Measurements from ENCODE around the gene ZNF467. TPM values are rescaled to one million over a fixed set of nuclear protein-coding genes. Genes with fewer than 3 reads are reported as not detected.

Gene ZNF467
- total and polyA plus RNA-seq, 2 donors (not counting 3 experiments of a cell fraction or from before 2014, with no cell fraction given) = 4.2 to 8.9 TPM

DNA sequence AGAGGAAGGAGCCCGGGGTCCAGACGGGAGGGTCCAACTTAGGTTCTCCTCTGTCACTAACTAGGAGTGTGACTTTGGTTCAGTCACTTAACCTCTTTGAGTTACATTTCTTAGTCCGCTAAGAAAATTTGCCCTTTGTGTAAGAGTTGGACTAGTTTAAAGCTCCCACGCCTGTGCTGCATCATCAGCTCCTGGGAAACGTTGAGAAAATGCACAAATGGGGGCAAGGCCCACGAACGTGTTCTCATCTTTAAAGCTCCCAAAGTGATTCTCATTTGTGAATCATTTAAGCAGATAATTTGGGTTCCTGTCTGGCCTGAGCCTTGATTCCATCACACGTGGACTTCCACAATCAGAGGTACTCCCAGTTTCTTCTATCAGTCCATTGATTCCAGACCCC is 6.3 kb downstream of the ZNF467 start:
- TF ChIP-seq POLR2A (IDR thresholded peaks at IDR 0.05; ENCODE audit: low read depth, low read length) = no peak
- TF ChIP-seq FOS (IDR thresholded peaks at IDR 0.05; ENCODE audit: borderline replicate concordance, insufficient read depth, low read length) = no peak
- TF ChIP-seq JUN (IDR thresholded peaks at IDR 0.05; ENCODE audit: borderline replicate concordance, insufficient read depth, insufficient read length, low read depth) = no peak
- TF ChIP-seq, protein P1, sequence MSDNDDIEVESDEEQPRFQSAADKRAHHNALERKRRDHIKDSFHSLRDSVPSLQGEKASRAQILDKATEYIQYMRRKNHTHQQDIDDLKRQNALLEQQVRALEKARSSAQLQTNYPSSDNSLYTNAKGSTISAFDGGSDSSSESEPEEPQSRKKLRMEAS (IDR thresholded peaks at IDR 0.05; ENCODE audit: insufficient read depth, insufficient read length) = no peak
- no peak for TF ChIP-seq GATA2 (IDR thresholded peaks at IDR 0.05; ENCODE audit: insufficient read depth, insufficient read length, low read depth, low read length)
- TF ChIP-seq MYC (IDR thresholded peaks at IDR 0.05; ENCODE audit: low read depth, low read length) = no peak
- no peak for TF ChIP-seq EZH2 (IDR thresholded peaks at IDR 0.05; ENCODE audit: borderline replicate concordance, low read depth, low read length, severe bottlenecking)
- intact Hi-C loops (cut with micrococcal nuclease) (no loop called here), dilution Hi-C loops (cut with MboI; ENCODE audit: extremely low pct_ligation_motif_present, low sequenced_read_pairs) (no loop called here)
- Histone ChIP-seq H3K4me1 (ENCODE audit: control insufficient read depth, extremely low read depth, insufficient read depth, low read length) (peaks cover 2% of the 10 kb centered on the region), H3K27me3 (ENCODE audit: control insufficient read depth in 2 of 2, insufficient read depth in 2 of 2, low read length in 2 of 2) (no peaks in the 10 kb centered on the region), H3K9me1 (replicated peaks; ENCODE audit: control insufficient read depth, extremely low read depth, insufficient read depth, low read length) (no peaks in the 10 kb centered on the region), H3K79me2 (ENCODE audit: control insufficient read depth, insufficient read depth, low read length) (no peaks in the 10 kb centered on the region), H3K27ac (ENCODE audit: insufficient read depth, low read depth, low read length) (no peak overlapping the region), H3K4me2 (ENCODE audit: insufficient read depth, low read length) (no peak overlapping the region), H4K20me1 (replicated peaks; ENCODE audit: control insufficient read depth, extremely low read depth, insufficient read depth, low read length) (no peaks in the 10 kb centered on the region), H3K36me3 (ENCODE audit: control insufficient read depth in 2 of 2, extremely low read depth in 1 of 2, insufficient read depth in 2 of 2, low read length in 2 of 2) (peaks cover 0 to 11% of the 10 kb centered on the region in 2 experiments), H3K9me3 (replicated peaks; ENCODE audit: control insufficient read depth, insufficient read depth, low read length) (no peaks in the 10 kb centered on the region), H3K4me3 (replicated peaks in 1 of 3; ENCODE audit: insufficient read depth in 1 of 3, low read depth in 1 of 3, low read length in 3 of 3) (no peak overlapping the region), H2AFZ (ENCODE audit: low read depth, low read length) (no peak overlapping the region), H3K9ac (replicated peaks; ENCODE audit: extremely low read depth, insufficient read depth, low read length) (no peak overlapping the region)
- BruUV-seq (replicated peaks) = no TSS peak
- FAIRE-seq = no peak
- ChIA-PET CTCF (interaction anchor here (0.9 to 1.7 kb wide), 3 partner anchors 11 to 25 kb away, joined by 3 to 9 read pairs (median 3); no protein-coding TSS in a partner anchor), POLR2A (interaction anchor here (0.6 kb wide), 1 partner anchor 8 kb away, joined by 6 read pairs; no protein-coding TSS in a partner anchor)
- DNase-seq (ENCODE audit: low read depth, low spot score) = no peak

DNA sequence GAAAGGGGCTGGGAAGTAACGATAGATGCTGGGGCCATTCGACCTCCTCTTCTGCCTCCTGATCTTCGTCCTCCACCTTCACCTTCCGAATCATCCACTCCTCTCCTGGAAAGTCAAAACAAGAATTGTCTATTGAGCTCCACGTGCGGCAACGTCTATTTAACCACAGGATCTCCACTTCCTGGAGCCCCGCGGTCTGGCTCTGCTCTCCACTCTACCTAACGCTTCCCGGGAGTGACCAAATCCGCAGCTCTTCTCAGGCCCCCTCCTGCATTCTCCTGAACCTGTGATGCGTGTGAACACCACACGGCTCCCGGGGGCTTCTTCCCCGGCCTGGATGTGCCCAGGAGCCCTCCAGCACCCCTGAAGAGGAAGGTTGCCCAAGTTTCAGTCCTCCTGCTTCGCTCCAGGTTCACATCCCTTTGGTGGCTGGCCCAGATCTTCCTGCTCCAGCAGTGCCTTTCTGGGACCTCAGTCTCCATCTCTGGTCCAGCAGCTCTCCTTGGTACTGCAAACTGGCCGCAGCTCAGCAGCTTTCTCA is 7.2 kb downstream of the ZNF467 start:
- Histone ChIP-seq H3K36me3 (ENCODE audit: control insufficient read depth in 2 of 2, extremely low read depth in 1 of 2, insufficient read depth in 2 of 2, low read length in 2 of 2) (peaks cover 0 to 11% of the 10 kb centered on the region in 2 experiments), H3K9ac (replicated peaks; ENCODE audit: extremely low read depth, insufficient read depth, low read length) (no peak overlapping the region), H3K4me2 (ENCODE audit: insufficient read depth, low read length) (no peak overlapping the region), H3K4me1 (ENCODE audit: control insufficient read depth, extremely low read depth, insufficient read depth, low read length) (peaks cover 2% of the 10 kb centered on the region), H3K4me3 (replicated peaks in 1 of 3; ENCODE audit: insufficient read depth in 1 of 3, low read depth in 1 of 3, low read length in 3 of 3) (no peak overlapping the region), H3K9me3 (replicated peaks; ENCODE audit: control insufficient read depth, insufficient read depth, low read length) (no peaks in the 10 kb centered on the region), H3K27me3 (ENCODE audit: control insufficient read depth in 2 of 2, insufficient read depth in 2 of 2, low read length in 2 of 2) (peaks cover 0 to 1% of the 10 kb centered on the region in 2 experiments), H4K20me1 (replicated peaks; ENCODE audit: control insufficient read depth, extremely low read depth, insufficient read depth, low read length) (no peaks in the 10 kb centered on the region), H3K27ac (ENCODE audit: insufficient read depth, low read depth, low read length) (no peak overlapping the region), H3K9me1 (replicated peaks; ENCODE audit: control insufficient read depth, extremely low read depth, insufficient read depth, low read length) (no peaks in the 10 kb centered on the region), H2AFZ (ENCODE audit: low read depth, low read length) (no peak overlapping the region), H3K79me2 (ENCODE audit: control insufficient read depth, insufficient read depth, low read length) (no peaks in the 10 kb centered on the region)
- FAIRE-seq (no peak), DNase-seq (ENCODE audit: low read depth, low spot score) (no peak)
- CTCF ChIA-PET = interaction anchor here (1.0 to 1.7 kb wide), 2 partner anchors 11 to 24 kb away, joined by 4 to 9 read pairs; no protein-coding TSS in a partner anchor
- POLR2A ChIA-PET = no interaction called here
- BruUV-seq (replicated peaks) = no TSS peak
- intact Hi-C loops (cut with micrococcal nuclease) = no loop called here
- TF ChIP-seq POLR2A (IDR thresholded peaks at IDR 0.05; ENCODE audit: low read depth, low read length) (no peak), GATA2 (IDR thresholded peaks at IDR 0.05; ENCODE audit: insufficient read depth, insufficient read length, low read depth, low read length) (no peak), POLR2AphosphoS5 (IDR thresholded peaks at IDR 0.05; ENCODE audit: insufficient read depth, low read depth, low read length) (no peak), MYC (IDR thresholded peaks at IDR 0.05; ENCODE audit: low read depth, low read length) (no peak), JUN (IDR thresholded peaks at IDR 0.05; ENCODE audit: borderline replicate concordance, insufficient read depth, insufficient read length, low read depth) (no peak), FOS (IDR thresholded peaks at IDR 0.05; ENCODE audit: borderline replicate concordance, insufficient read depth, low read length) (no peak), EZH2 (IDR thresholded peaks at IDR 0.05; ENCODE audit: borderline replicate concordance, low read depth, low read length, severe bottlenecking) (no peak)
- TF ChIP-seq, protein P2, sequence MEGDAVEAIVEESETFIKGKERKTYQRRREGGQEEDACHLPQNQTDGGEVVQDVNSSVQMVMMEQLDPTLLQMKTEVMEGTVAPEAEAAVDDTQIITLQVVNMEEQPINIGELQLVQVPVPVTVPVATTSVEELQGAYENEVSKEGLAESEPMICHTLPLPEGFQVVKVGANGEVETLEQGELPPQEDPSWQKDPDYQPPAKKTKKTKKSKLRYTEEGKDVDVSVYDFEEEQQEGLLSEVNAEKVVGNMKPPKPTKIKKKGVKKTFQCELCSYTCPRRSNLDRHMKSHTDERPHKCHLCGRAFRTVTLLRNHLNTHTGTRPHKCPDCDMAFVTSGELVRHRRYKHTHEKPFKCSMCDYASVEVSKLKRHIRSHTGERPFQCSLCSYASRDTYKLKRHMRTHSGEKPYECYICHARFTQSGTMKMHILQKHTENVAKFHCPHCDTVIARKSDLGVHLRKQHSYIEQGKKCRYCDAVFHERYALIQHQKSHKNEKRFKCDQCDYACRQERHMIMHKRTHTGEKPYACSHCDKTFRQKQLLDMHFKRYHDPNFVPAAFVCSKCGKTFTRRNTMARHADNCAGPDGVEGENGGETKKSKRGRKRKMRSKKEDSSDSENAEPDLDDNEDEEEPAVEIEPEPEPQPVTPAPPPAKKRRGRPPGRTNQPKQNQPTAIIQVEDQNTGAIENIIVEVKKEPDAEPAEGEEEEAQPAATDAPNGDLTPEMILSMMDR (IDR thresholded peaks at IDR 0.05; ENCODE audit: extremely low read depth in 1 of 2, insufficient read depth in 1 of 2, low read depth in 1 of 2, low read length in 2 of 2) = no peak
- TF ChIP-seq, protein P1 (IDR thresholded peaks at IDR 0.05; ENCODE audit: insufficient read depth, insufficient read length) = no peak
- dilution Hi-C loops (cut with MboI; ENCODE audit: extremely low pct_ligation_motif_present, low sequenced_read_pairs) = no loop called here

Data from endothelial cell of umbilical vein (primary cell).